ENCODE results near the gene NPR2. TPM values are rescaled to one million over a fixed set of nuclear protein-coding genes. Genes with fewer than 3 reads are reported as not detected.

The NPR2 gene
- total RNA-seq, 2 experiments from 2014 or later = 10.8 to 11.1 TPM

DNA sequence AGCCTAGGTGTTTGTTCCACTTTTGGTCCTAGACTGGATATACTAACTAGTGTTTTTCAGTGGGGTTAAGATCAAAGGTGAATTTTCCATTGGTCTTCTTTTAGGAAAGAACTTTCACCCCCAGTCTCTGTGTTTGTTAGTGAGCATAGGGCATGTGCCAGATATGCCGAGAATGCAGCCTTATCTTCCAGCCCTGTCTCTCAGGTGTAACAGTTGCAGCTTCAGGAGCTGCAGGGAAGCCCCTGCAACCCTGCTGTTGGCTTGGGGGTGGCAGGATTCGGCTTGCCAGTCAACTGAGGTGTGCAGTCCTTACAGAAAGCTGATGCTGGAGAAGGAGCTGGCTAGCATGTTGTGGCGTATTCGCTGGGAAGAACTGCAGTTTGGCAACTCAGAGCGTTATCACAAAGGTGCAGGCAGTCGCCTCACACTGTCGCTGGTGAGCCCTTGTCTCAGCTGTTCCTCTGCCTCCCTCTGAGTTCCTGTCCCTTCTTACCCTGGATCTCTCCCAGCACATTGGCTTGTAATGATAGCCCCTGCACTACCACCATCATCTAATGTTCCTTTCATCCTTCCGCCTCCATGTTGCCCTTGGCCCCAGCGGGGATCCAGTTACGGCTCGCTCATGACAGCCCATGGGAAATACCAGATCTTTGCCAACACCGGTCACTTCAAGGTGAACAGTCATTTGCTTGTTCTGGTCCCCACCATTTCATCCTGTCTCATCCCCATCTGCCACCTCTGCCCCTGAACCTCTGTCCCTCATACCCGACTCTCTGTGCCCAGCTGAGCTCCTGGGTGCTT is 10.1 kb downstream of the NPR2 start:
- ChIA-PET CTCF (no interaction called here), POLR2A (no interaction called here)
- H3K4me3 Mint-ChIP-seq = no peak overlapping the region
- peaks cover 21% of the 10 kb centered on the region for H3K4me1 Mint-ChIP-seq (ENCODE audit: low read depth)
- H3K27me3 Mint-ChIP-seq (ENCODE audit: low read depth) = no peaks in the 10 kb centered on the region
- ATAC-seq = no peak
- peaks cover 6% of the 10 kb centered on the region for H3K36me3 Mint-ChIP-seq (ENCODE audit: low read depth)
- DNase-seq = no peak
- H3K27ac Mint-ChIP-seq = no peak overlapping the region
- H3K9me3 Mint-ChIP-seq (ENCODE audit: insufficient read depth) = no peaks in the 10 kb centered on the region

DNA sequence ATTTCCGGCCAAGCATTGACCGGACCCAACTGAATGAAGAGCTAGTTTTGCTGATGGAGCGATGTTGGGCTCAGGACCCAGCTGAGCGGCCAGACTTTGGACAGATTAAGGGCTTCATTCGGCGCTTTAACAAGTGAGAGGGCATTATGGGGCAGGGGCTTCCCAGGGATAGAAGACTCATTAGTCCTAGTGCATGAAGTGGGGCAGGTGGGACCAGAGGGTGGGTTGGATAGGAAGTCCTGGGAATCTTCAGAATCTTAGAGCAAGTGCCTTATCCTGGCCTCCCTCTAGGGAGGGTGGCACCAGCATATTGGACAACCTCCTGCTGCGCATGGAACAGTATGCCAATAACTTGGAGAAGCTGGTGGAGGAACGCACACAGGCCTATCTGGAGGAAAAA is 14.7 kb downstream of the NPR2 start:
- no peaks in the 10 kb centered on the region for H3K9me3 Mint-ChIP-seq (ENCODE audit: insufficient read depth)
- H3K4me1 Mint-ChIP-seq (ENCODE audit: low read depth) = peaks cover 15% of the 10 kb centered on the region
- no peak for ATAC-seq
- H3K27me3 Mint-ChIP-seq (ENCODE audit: low read depth) = no peaks in the 10 kb centered on the region
- no peak overlapping the region for H3K4me3 Mint-ChIP-seq
- no peak overlapping the region for H3K27ac Mint-ChIP-seq
- peaks cover 16% of the 10 kb centered on the region for H3K36me3 Mint-ChIP-seq (ENCODE audit: low read depth)
- DNase-seq = no peak
- ChIA-PET POLR2A (interaction anchor here (0.9 kb wide), 1 partner anchor 8 kb away, joined by 3 read pairs; the partner anchor contains the start of gene HINT2), CTCF (interaction anchor here (0.7 to 1.8 kb wide), 2 partner anchors 20 to 76 kb away, joined by 4 read pairs; no protein-coding TSS in a partner anchor)

DNA sequence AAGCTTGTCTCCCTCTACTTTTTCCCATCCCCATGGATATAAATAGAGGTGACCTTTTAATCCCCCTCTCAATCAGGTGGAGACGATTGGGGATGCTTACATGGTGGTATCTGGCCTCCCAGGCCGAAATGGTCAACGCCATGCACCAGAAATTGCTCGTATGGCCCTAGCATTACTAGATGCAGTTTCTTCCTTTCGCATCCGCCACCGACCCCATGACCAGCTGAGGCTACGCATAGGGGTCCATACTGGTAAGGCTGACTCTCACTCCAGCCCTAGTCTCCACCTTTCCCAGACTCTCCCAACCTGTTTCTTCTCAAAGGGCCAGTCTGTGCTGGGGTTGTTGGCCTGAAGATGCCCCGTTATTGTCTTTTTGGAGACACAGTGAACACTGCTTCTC is 17.0 kb downstream of the NPR2 start:
- POLR2A ChIA-PET = no interaction called here
- no peak for ATAC-seq
- Mint-ChIP-seq H3K27me3 (ENCODE audit: low read depth) (no peaks in the 10 kb centered on the region), H3K4me3 (no peak overlapping the region), H3K27ac (no peak overlapping the region), H3K9me3 (ENCODE audit: insufficient read depth) (no peaks in the 10 kb centered on the region), H3K4me1 (ENCODE audit: low read depth) (peaks cover 38% of the 10 kb centered on the region), H3K36me3 (ENCODE audit: low read depth) (peaks cover 25% of the 10 kb centered on the region)
- no peak for DNase-seq
- CTCF ChIA-PET = interaction anchor here (0.6 to 1.6 kb wide), 2 partner anchors 18 to 293 kb away, joined by 3 read pairs; no protein-coding TSS in a partner anchor

DNA sequence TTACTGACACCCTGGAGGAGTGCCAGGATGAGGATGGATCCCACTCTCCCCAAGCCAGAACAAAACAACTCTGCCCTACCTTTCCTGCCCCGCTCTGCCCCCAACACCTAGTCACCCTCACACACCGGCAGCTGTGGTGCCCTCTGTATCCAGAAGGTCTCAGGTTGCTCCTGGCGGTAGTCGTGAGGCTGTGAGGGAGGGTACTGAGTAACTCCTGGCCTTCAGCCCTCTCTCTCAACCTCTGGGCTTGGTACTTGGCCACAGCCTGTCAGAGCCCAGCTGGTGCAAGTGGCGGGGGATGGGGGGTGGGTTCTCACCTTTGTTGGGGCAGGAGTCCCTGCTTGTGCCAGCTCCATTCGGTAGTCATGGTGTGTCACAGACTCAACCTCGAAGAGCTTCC is 18.7 kb downstream of the NPR2 start:
- ATAC-seq (no peak), DNase-seq (no peak)
- Mint-ChIP-seq H3K27me3 (ENCODE audit: low read depth) (no peaks in the 10 kb centered on the region), H3K9me3 (ENCODE audit: insufficient read depth) (no peaks in the 10 kb centered on the region), H3K36me3 (ENCODE audit: low read depth) (peaks cover 25% of the 10 kb centered on the region), H3K27ac (no peak overlapping the region), H3K4me1 (ENCODE audit: low read depth) (peaks cover 48% of the 10 kb centered on the region), H3K4me3 (no peak overlapping the region)
- ChIA-PET CTCF (interaction anchor here (3.6 kb wide), 1 partner anchor 15 kb away, joined by 42 read pairs; no protein-coding TSS in a partner anchor), POLR2A (no interaction called here)

DNA sequence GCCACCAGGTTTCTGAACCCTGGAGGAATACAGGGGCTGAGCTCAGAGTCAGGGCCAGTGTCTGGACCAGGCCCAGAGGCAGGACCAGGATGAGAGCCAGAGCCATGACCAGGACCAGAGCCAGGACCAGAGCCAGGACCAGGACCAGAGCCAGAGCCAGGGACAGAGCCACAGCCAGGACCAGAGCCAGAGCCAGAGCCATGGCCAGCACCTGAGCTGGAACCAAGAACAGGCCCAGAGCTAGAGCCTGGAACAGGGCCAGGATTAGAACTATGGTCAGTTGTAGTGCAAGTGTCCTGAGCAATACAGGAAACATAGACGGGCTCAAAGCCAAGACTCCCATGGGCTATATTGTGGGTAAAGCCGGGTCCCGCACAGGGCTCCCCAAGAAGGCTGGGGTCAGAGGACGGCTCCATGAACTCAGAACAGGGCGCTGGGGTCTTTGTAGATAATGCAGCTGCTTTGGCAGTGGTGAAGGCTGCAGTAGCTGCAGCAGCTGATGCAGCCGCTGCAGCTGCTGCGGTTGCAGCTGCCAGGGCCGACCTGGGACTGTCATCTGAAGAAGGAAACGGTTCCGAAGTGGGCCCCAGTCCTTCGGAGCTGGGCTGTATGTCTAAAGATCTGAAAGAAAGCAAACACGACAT is 20.1 kb downstream of the NPR2 start:
- ChIA-PET CTCF (interaction anchor here (0.6 to 4.1 kb wide), 18 partner anchors 13 to 1713 kb away, joined by 3 to 42 read pairs (median 3); partner anchors contain the start of genes CREB3, FAM221B, TLN1 and TMEM8B), POLR2A (interaction anchor here (0.6 to 2.3 kb wide), 10 partner anchors 9 to 676 kb away, joined by 3 to 6 read pairs (median 4); partner anchors contain the start of genes CCDC107, CREB3, FAM221B and GBA2)
- ATAC-seq (no peak), DNase-seq (no peak)
- Mint-ChIP-seq H3K4me3 (peak overlapping the region; percentile 77), H3K9me3 (ENCODE audit: insufficient read depth) (no peaks in the 10 kb centered on the region), H3K27ac (peak overlapping the region; percentile 96), H3K36me3 (ENCODE audit: low read depth) (peaks cover 23% of the 10 kb centered on the region), H3K27me3 (ENCODE audit: low read depth) (no peaks in the 10 kb centered on the region), H3K4me1 (ENCODE audit: low read depth) (peaks cover 51% of the 10 kb centered on the region)

DNA sequence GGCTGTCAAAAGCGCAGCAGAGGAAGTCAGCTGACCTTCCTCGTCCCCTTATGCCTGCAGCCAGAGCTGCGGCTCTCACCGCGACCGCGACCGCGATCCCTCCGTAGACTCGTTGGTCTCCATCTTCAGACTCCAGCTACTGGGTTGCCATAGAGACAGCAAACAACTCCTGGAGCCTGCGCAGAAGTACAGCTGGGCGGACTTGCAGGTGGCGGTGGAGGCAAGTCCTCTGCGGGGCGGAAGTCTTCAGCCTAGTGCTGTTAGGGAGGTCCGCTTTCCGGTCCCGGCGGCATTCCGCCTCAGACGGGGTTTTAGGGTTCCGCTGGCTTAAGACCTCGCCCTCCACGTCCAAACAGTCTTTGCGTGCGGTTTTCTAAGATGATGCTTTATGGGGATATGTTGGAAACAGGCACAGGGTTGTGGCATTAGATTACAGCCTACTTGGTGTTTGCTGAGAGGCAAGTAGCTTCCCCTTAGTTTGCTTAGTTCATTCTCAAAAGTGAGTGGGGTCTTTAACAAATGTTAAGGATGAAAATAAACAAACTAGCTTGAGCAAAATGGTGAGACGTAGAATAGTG is 20.7 kb downstream of the NPR2 start, which contains the start of gene SPAG8:
Gene SPAG8, minus strand, starts transcription at position 238 of the 578 bp plus-strand sequence. Its CDS starts 115 bp downstream, at position 123.
- Mint-ChIP-seq H3K4me1 (ENCODE audit: low read depth) (peaks cover 51% of the 10 kb centered on the region), H3K27me3 (ENCODE audit: low read depth) (peaks cover 4% of the 10 kb centered on the region), H3K4me3 (peak within 1 kb of the TSS; percentile 77), H3K36me3 (ENCODE audit: low read depth) (peaks cover 20% of the 10 kb centered on the region), H3K27ac (peak within 1 kb of the TSS; percentile 96), H3K9me3 (ENCODE audit: insufficient read depth) (no peaks in the 10 kb centered on the region)
- CTCF ChIA-PET = interaction anchor here (0.6 to 4.1 kb wide), 19 partner anchors 13 to 154 kb away, joined by 3 to 42 read pairs (median 3); partner anchors contain the start of genes CCDC107, CREB3, FAM221B and RMRP
- POLR2A ChIA-PET = interaction anchor here (0.6 to 2.3 kb wide), 12 partner anchors 9 to 676 kb away, joined by 3 to 6 read pairs (median 4); partner anchors contain the start of genes CCDC107, CREB3, FAM221B and GBA2
- DNase-seq (peak; percentile 99), ATAC-seq (peak; percentile 69)

DNA sequence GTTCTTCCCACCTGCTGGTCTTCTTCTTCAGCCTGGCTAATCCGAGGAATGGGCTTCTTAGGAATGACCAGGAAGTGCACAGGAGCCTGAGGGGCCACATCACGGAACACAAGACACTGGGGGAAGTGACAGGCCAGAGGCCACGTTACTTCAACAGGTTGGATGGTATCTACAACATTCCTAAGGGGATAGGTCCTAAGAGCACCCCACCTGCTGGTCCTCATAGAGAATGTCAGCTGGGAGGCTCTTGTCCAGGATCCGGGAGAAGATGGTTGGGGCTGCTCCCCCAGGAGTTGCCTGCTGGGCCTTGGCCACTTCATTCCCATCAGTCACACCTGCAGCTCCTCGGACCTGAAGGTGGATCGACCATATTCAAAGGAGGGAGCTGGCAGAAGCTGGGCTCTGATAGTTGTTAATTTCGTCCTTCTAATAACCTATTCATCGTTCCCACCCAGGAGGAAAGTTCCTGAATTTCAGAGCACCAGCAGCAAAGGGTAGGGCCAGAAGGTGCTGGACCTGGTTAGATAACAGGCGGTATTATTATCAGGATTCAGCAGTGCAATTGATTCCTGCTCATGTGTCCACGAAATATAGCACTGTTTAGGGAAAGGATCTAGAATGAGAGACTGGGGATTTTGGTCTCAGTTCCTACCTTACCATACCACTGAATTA is 22.2 kb downstream of the NPR2 start:
- peaks cover 51% of the 10 kb centered on the region for H3K4me1 Mint-ChIP-seq (ENCODE audit: low read depth)
- peaks cover 14% of the 10 kb centered on the region for H3K27me3 Mint-ChIP-seq (ENCODE audit: low read depth)
- DNase-seq = no peak
- H3K9me3 Mint-ChIP-seq (ENCODE audit: insufficient read depth) = no peaks in the 10 kb centered on the region
- no peak for ATAC-seq
- H3K27ac Mint-ChIP-seq = peak overlapping the region; percentile 43
- ChIA-PET POLR2A (interaction anchor here (1.0 to 1.5 kb wide), 6 partner anchors 12 to 82 kb away, joined by 3 to 6 read pairs (median 4); partner anchors contain the start of genes FAM221B, GBA2, RGP1 and TLN1), CTCF (interaction anchor here (0.7 to 4.1 kb wide), 16 partner anchors 9 to 167 kb away, joined by 3 to 42 read pairs (median 6); partner anchors contain the start of genes CREB3, FAM221B, TLN1 and TMEM8B)
- H3K4me3 Mint-ChIP-seq = peak overlapping the region; percentile 91
- peaks cover 20% of the 10 kb centered on the region for H3K36me3 Mint-ChIP-seq (ENCODE audit: low read depth)

DNA sequence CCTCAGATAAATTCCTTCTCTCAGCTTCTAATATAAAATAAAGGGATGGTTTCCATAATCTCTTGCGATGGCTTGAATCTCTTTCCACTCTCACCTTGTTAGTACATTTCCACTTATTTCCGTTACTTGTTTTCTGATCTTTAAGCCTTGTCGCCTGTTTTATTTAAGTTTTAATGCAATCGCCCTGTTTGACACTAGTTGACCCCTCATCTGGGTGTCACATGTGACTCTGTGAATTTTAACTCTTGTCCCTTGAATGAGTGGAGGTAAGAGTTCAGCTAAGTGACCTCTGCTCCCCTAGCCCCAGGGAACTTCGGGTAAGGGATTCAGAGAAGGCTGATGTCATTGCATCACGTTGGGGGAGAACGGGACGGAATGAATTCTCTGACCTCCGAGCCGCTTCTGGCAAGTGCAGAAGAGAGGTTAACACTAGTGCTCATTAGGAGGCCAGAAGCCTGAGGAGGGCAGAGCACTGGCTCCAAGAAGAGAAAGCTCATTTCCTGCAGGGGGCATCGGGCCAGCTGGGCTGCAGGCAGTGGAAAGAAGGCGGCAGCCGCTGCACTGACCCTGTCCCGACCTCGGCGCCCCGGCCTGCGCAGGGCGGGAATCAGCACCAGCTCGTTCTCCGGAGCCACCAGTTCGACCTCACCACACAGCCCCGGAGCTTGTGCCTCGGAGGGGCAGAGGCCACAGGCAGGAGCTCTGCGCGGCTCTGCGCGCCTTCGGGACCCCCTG is 22.9 kb downstream of the NPR2 start:
- CTCF ChIA-PET = interaction anchor here (0.7 to 4.1 kb wide), 15 partner anchors 9 to 167 kb away, joined by 3 to 33 read pairs (median 6); partner anchors contain the start of genes CREB3, FAM221B, TLN1 and TMEM8B
- DNase-seq = peak; percentile 73

DNA sequence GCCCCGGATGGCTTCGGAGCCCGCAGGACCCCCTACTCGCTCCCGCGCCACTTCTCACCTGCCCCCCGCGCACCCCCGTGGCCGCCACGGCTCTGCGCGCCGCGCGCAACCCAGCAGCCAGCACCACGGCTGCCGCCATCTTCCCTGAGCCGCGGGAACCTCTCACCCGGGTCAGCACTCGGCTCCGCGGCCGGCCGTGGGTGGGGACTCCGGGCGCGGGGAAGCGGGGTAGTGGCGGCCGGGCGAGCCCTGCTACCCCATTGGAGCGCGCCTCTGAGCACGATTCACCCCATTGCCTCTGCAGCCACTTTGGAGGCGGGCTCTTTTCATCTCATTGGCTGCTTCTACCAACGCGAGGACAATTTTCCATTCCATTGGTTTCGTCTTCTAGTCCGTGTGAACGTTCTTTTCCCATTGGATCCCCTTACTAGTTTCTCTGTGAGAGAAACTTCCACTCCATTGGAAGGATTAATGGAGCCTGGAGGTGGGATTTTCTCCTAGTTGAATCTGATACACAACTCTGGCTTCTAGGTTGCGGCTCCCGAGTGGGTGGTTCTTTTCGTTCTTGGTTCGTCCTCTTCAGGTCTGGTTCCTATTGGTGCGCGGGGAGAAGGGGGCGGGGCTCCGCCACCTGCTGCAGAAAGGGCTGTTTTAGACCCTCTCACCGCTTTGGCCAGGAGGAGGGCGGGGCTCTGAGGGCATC is 23.6 kb downstream of the NPR2 start, which contains the start of gene HINT2:
Gene HINT2, minus strand, starts transcription at position 202 of the 703 bp plus-strand sequence. Its CDS starts 63 bp downstream, at position 139.
- H3K27me3 Mint-ChIP-seq (ENCODE audit: low read depth) = peaks cover 14% of the 10 kb centered on the region
- DNase-seq (peak; percentile 100), ATAC-seq (peak; percentile 82)

More for the DNA sequence above, 22.9 kb downstream of the NPR2 start:
- Mint-ChIP-seq H3K9me3 (ENCODE audit: insufficient read depth) (no peaks in the 10 kb centered on the region), H3K27ac (peak overlapping the region; percentile 95), H3K4me3 (peak overlapping the region; percentile 91), H3K27me3 (ENCODE audit: low read depth) (peaks cover 14% of the 10 kb centered on the region), H3K4me1 (ENCODE audit: low read depth) (peaks cover 51% of the 10 kb centered on the region), H3K36me3 (ENCODE audit: low read depth) (peaks cover 20% of the 10 kb centered on the region)
- POLR2A ChIA-PET = interaction anchor here (0.9 to 1.5 kb wide), 5 partner anchors 8 to 83 kb away, joined by 3 to 6 read pairs (median 4); partner anchors contain the start of genes FAM221B, GBA2, RGP1 and TLN1
- ATAC-seq = peak; percentile 12

More for the DNA sequence above, 23.6 kb downstream of the NPR2 start, which contains the start of gene HINT2:
- peaks cover 47% of the 10 kb centered on the region for H3K4me1 Mint-ChIP-seq (ENCODE audit: low read depth)
- peak within 1 kb of the TSS; percentile 95 for H3K27ac Mint-ChIP-seq
- H3K36me3 Mint-ChIP-seq (ENCODE audit: low read depth) = peaks cover 17% of the 10 kb centered on the region
- ChIA-PET CTCF (interaction anchor here (1.2 to 4.1 kb wide), 13 partner anchors 8 to 119 kb away, joined by 3 to 33 read pairs (median 7); partner anchors contain the start of genes CREB3, FAM221B, TLN1 and TMEM8B), POLR2A (interaction anchor here (0.9 to 1.5 kb wide), 5 partner anchors 9 to 83 kb away, joined by 3 to 6 read pairs (median 4); partner anchors contain the start of genes FAM221B, GBA2, RGP1 and TLN1)
- H3K4me3 Mint-ChIP-seq = peak within 1 kb of the TSS; percentile 91
- H3K9me3 Mint-ChIP-seq (ENCODE audit: insufficient read depth) = no peaks in the 10 kb centered on the region
